HepG2 (cell line): Measurements from ENCODE around the gene BCL2L1. TPM values are rescaled to one million over a fixed set of nuclear protein-coding genes. Genes with fewer than 3 reads are reported as not detected.

Experiments
- ASH2L ChIP-seq: fragments of 300-600, 200-600 bp; sonication (generic); IDR thresholded peaks from 2 replicates; pipeline ENCODE4 v1.7.0; 2017; ENCODE audit warnings: low read depth, mild to moderate bottlenecking, moderate library complexity, mixed read lengths, low read length; ENCODE audit not compliant: insufficient read length
- BCL6 ChIP-seq: IDR thresholded peaks from 2 replicates; pipeline ENCODE4 v1.6.1; 2016; ENCODE audit warnings: missing genetic modification reagents, missing compliant biosample characterization
- BRD4 ChIP-seq: sonication (generic); formaldehyde crosslinking; IDR thresholded peaks from 2 replicates; pipeline ENCODE4 v1.4.0; 2020; ENCODE audit warnings: missing genetic modification reagents
- JUN ChIP-seq: sonication (generic); formaldehyde crosslinking; IDR thresholded peaks from 2 replicates; pipeline ENCODE4 v1.4.0; 2020; ENCODE audit warnings: mild to moderate bottlenecking, missing genetic modification reagents
- PAX8 ChIP-seq: sonication (generic); formaldehyde crosslinking; IDR thresholded peaks from 2 replicates; pipeline ENCODE4 v1.8.0; 2022; ENCODE audit warnings: mild to moderate bottlenecking, missing genetic modification reagents, borderline replicate concordance
- PHF8 ChIP-seq: sonication (generic); formaldehyde crosslinking; IDR thresholded peaks from 2 replicates; pipeline ENCODE4 v1.5.0; 2020; ENCODE audit warnings: missing genetic modification reagents
- SMAD9 ChIP-seq: sonication (generic); formaldehyde crosslinking; IDR thresholded peaks from 2 replicates; pipeline ENCODE4 v1.5.1; 2020; ENCODE audit warnings: mild to moderate bottlenecking, missing genetic modification reagents
- SPEN ChIP-seq: sonication (generic); formaldehyde crosslinking; IDR thresholded peaks from 2 replicates; pipeline ENCODE4 v1.5.1; 2020; ENCODE audit warnings: low read depth, mild to moderate bottlenecking, missing genetic modification reagents
- ZNF207 ChIP-seq: fragments of 450-650 bp; IDR thresholded peaks from 2 replicates; pipeline ENCODE4 v1.6.1; 2016; ENCODE audit warnings: antibody characterized with exemption, borderline replicate concordance
- ZNF232 ChIP-seq: sonication (generic); formaldehyde crosslinking; IDR thresholded peaks from 2 replicates; pipeline ENCODE4 v1.4.0; 2020; ENCODE audit warnings: missing genetic modification reagents, borderline replicate concordance
- ZNF484 ChIP-seq: sonication (generic); formaldehyde crosslinking; IDR thresholded peaks from 2 replicates; pipeline ENCODE4 v1.5.1; 2020; ENCODE audit warnings: mild to moderate bottlenecking, low read depth, missing genetic modification reagents, borderline replicate concordance
- ZNF549 ChIP-seq: sonication (generic); formaldehyde crosslinking; IDR thresholded peaks from 2 replicates; pipeline ENCODE4 v1.5.0; 2020; ENCODE audit warnings: missing genetic modification reagents
- ZNF562 ChIP-seq: sonication (generic); formaldehyde crosslinking; IDR thresholded peaks from 2 replicates; pipeline ENCODE4 v1.8.0; 2022; ENCODE audit warnings: missing genetic modification reagents, borderline replicate concordance
- ZNF644 ChIP-seq: IDR thresholded peaks from 2 replicates; pipeline ENCODE4 v1.6.1; 2016; ENCODE audit warnings: low read depth
- ZNF674 ChIP-seq: sonication (generic); formaldehyde crosslinking; IDR thresholded peaks from 2 replicates; pipeline ENCODE4 v1.5.0; 2020; ENCODE audit warnings: low read depth, mild to moderate bottlenecking, missing genetic modification reagents
- ZSCAN12 ChIP-seq: sonication (generic); formaldehyde crosslinking; IDR thresholded peaks from 2 replicates; pipeline ENCODE4 v1.9.0; 2021; ENCODE audit warnings: mild to moderate bottlenecking, missing genetic modification reagents
- ZSCAN22 ChIP-seq: sonication (generic); formaldehyde crosslinking; IDR thresholded peaks from 2 replicates; pipeline ENCODE4 v1.4.0; 2020; ENCODE audit warnings: mild to moderate bottlenecking, missing genetic modification reagents
- polyA plus RNA-seq, 8 experiments: library from polyadenylated mRNA; depleted of rRNA in 3 of 8; stranded (reverse) in 7 of 8; unstranded in 1 of 8; fragments of >200 nt; fragmentation: Illumina TruSeq in 4 of 8; extraction: Trizol in 4 of 8; gene quantifications; 2 replicates each; pipeline versions ENCODE4 v1.2.1 to v1.2.3, GENCODE V29; 2011 to 2016; ENCODE audit warnings: low read depth in 4 of 8, missing spikeins in 1 of 8, mixed read lengths in 1 of 8; ENCODE audit not compliant: insufficient read depth in 1 of 8
- total RNA-seq, 5 experiments: library from RNA; depleted of rRNA; stranded (reverse); fragments of >200 nt; fragmentation: Illumina TruSeq; extraction: Trizol; gene quantifications; 2 replicates each; pipeline ENCODE4 v1.2.3, GENCODE V29; 2016; ENCODE audit warnings: low read depth in 1 of 5
- TF ChIP-seq, protein P1 (sequence below): sonication (generic); formaldehyde crosslinking; IDR thresholded peaks from 2 replicates; pipeline ENCODE4 v1.5.0; 2020; ENCODE audit warnings: mild to moderate bottlenecking, low read depth, missing genetic modification reagents, borderline replicate concordance
- TF ChIP-seq, protein P2 (sequence below): sonication (generic); formaldehyde crosslinking; IDR thresholded peaks from 2 replicates; pipeline ENCODE4 v1.8.0; 2022; ENCODE audit warnings: missing genetic modification reagents, mild to moderate bottlenecking, borderline replicate concordance
- TF ChIP-seq, protein P3 (sequence below): fragments of 450-650 bp; IDR thresholded peaks from 2 replicates; pipeline ENCODE4 v1.6.1; 2016
- TF ChIP-seq, protein P4 (sequence below): sonication (generic); formaldehyde crosslinking; IDR thresholded peaks from 2 replicates; pipeline ENCODE4 v1.5.0; 2020; ENCODE audit warnings: missing genetic modification reagents
- TF ChIP-seq, protein P5 (sequence below): sonication (generic); formaldehyde crosslinking; conservative IDR thresholded peaks from 2 replicates; pipeline ENCODE4 v1.4.0; 2020; ENCODE audit warnings: mild to moderate bottlenecking, missing genetic modification reagents, moderate library complexity

Gene BCL2L1
- total and polyA plus RNA-seq, 2 of the 13 experiments (the other 11 are each of a cell fraction or from before 2014, with no cell fraction given) = 164 to 258 TPM

DNA sequence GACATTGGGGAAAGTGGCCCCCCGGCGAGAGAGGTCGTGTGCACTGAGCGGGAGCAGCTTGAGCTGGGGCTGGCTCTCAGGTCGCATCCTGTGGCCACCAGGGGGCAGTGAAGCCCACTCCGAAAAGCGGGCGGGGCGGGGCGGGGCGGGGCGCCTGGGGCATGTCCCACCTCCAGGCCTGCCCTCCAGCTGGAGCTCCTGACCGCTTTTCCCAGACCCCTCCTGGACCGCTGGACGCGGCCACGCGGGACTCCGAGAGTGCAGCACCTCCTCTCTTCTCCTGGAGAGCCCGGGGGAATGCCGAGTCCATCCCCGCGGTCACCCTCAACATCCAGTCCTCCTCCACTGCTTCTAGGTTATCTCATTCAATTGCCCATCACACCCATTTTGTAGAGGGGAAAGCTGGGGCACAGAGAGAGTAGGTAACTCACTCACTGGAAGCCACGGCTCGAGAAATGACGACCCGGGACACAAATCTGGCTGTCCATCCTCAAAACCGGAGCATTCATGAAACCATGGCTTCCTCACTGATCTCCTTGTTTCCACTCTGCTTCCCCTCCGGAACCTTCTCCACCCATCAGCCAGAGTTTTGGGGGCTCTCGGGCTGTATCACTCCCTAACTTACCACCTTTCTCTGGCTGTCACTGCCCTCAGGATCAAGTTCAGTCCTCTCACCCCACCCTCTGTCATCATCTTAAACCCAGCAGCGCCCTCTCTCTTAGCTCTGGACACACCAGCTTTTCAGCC lies 60.9 kb downstream of the BCL2L1 start (continued):
- TF ChIP-seq, protein P1, sequence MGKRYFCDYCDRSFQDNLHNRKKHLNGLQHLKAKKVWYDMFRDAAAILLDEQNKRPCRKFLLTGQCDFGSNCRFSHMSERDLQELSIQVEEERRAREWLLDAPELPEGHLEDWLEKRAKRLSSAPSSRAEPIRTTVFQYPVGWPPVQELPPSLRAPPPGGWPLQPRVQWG = no peak
- no peak for TF ChIP-seq JUN (CRISPR knock-in tag)
- TF ChIP-seq SPEN (CRISPR knock-in tag) = peak; percentile 80; the same call in 1 of the 2 replicates
- TF ChIP-seq, protein P2, sequence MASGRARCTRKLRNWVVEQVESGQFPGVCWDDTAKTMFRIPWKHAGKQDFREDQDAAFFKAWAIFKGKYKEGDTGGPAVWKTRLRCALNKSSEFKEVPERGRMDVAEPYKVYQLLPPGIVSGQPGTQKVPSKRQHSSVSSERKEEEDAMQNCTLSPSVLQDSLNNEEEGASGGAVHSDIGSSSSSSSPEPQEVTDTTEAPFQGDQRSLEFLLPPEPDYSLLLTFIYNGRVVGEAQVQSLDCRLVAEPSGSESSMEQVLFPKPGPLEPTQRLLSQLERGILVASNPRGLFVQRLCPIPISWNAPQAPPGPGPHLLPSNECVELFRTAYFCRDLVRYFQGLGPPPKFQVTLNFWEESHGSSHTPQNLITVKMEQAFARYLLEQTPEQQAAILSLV = peak; percentile 95
- TF ChIP-seq ZNF644 = no peak
- no peak for TF ChIP-seq ZSCAN12 (CRISPR knock-in tag)
- TF ChIP-seq SMAD9 = no peak
- TF ChIP-seq, protein P3, sequence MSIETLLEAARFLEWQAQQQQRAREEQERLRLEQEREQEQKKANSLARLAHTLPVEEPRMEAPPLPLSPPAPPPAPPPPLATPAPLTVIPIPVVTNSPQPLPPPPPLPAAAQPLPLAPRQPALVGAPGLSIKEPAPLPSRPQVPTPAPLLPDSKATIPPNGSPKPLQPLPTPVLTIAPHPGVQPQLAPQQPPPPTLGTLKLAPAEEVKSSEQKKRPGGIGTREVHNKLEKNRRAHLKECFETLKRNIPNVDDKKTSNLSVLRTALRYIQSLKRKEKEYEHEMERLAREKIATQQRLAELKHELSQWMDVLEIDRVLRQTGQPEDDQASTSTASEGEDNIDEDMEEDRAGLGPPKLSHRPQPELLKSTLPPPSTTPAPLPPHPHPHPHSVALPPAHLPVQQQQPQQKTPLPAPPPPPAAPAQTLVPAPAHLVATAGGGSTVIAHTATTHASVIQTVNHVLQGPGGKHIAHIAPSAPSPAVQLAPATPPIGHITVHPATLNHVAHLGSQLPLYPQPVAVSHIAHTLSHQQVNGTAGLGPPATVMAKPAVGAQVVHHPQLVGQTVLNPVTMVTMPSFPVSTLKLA = no peak
- TF ChIP-seq ZNF484 (CRISPR knock-in tag) = no peak
- TF ChIP-seq ZNF232 = peak; percentile 58; the same call in 1 of the 2 replicates
- TF ChIP-seq ZNF562 = no peak
- TF ChIP-seq, protein P4, sequence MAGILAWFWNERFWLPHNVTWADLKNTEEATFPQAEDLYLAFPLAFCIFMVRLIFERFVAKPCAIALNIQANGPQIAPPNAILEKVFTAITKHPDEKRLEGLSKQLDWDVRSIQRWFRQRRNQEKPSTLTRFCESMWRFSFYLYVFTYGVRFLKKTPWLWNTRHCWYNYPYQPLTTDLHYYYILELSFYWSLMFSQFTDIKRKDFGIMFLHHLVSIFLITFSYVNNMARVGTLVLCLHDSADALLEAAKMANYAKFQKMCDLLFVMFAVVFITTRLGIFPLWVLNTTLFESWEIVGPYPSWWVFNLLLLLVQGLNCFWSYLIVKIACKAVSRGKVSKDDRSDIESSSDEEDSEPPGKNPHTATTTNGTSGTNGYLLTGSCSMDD (CRISPR knock-in tag) = no peak
- no peak for TF ChIP-seq ZNF674 (CRISPR knock-in tag)
- peak; percentile 59; the same call in 1 of the 2 replicates for TF ChIP-seq PHF8 (CRISPR knock-in tag)
- TF ChIP-seq ZNF549 (CRISPR knock-in tag) = no peak
- TF ChIP-seq ZSCAN22 (CRISPR knock-in tag) = no peak
- TF ChIP-seq BRD4 (CRISPR knock-in tag) = peak; percentile 22; the same call in 1 of the 2 replicates
- TF ChIP-seq BCL6 = no peak; the same call in none of the 2 replicates
- TF ChIP-seq ZNF207 = no peak
- TF ChIP-seq, protein P5, sequence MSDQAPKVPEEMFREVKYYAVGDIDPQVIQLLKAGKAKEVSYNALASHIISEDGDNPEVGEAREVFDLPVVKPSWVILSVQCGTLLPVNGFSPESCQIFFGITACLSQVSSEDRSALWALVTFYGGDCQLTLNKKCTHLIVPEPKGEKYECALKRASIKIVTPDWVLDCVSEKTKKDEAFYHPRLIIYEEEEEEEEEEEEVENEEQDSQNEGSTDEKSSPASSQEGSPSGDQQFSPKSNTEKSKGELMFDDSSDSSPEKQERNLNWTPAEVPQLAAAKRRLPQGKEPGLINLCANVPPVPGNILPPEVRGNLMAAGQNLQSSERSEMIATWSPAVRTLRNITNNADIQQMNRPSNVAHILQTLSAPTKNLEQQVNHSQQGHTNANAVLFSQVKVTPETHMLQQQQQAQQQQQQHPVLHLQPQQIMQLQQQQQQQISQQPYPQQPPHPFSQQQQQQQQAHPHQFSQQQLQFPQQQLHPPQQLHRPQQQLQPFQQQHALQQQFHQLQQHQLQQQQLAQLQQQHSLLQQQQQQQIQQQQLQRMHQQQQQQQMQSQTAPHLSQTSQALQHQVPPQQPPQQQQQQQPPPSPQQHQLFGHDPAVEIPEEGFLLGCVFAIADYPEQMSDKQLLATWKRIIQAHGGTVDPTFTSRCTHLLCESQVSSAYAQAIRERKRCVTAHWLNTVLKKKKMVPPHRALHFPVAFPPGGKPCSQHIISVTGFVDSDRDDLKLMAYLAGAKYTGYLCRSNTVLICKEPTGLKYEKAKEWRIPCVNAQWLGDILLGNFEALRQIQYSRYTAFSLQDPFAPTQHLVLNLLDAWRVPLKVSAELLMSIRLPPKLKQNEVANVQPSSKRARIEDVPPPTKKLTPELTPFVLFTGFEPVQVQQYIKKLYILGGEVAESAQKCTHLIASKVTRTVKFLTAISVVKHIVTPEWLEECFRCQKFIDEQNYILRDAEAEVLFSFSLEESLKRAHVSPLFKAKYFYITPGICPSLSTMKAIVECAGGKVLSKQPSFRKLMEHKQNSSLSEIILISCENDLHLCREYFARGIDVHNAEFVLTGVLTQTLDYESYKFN = peak; percentile 63; the same call in 1 of the 2 replicates
- TF ChIP-seq PAX8 (CRISPR knock-in tag) = 0 out of 2 replicates have a peak, but pooled peaks have one; percentile 73
- TF ChIP-seq ASH2L = no peak
